Vagina (tissue), 2 donors: ENCODE results near the gene S1PR3.

Source experiments
- POLR2A ChIP-seq, 2 donors: fragments of 450-650 bp; IDR thresholded peaks; one replicate each; pipeline ENCODE4 v1.6.1; 2017; ENCODE audit warnings: antibody characterized with exemption in 2 of 2, mild to moderate bottlenecking in 2 of 2, moderate library complexity in 2 of 2
- TF ChIP-seq, protein P1 (sequence below), 3 experiments: fragments of 450-650 bp in 2 of 3; fragments of 200-600 bp in 1 of 3; sonication (generic) in 1 of 3; IDR thresholded peaks; one replicate each; pipeline ENCODE4 v1.5.1; 2017 to 2019; ENCODE audit warnings: antibody characterized with exemption in 3 of 3, mild to moderate bottlenecking in 2 of 3, moderate library complexity in 2 of 3

- TF ChIP-seq, protein P1, sequence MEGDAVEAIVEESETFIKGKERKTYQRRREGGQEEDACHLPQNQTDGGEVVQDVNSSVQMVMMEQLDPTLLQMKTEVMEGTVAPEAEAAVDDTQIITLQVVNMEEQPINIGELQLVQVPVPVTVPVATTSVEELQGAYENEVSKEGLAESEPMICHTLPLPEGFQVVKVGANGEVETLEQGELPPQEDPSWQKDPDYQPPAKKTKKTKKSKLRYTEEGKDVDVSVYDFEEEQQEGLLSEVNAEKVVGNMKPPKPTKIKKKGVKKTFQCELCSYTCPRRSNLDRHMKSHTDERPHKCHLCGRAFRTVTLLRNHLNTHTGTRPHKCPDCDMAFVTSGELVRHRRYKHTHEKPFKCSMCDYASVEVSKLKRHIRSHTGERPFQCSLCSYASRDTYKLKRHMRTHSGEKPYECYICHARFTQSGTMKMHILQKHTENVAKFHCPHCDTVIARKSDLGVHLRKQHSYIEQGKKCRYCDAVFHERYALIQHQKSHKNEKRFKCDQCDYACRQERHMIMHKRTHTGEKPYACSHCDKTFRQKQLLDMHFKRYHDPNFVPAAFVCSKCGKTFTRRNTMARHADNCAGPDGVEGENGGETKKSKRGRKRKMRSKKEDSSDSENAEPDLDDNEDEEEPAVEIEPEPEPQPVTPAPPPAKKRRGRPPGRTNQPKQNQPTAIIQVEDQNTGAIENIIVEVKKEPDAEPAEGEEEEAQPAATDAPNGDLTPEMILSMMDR (IDR thresholded peaks at IDR 0.05), result no peak
- TF ChIP-seq POLR2A (IDR thresholded peaks at IDR 0.05), result no peak
Observed at GRCh38 chr9:89015336-89015735, 24.1 kb downstream of the S1PR3 start.
